Measurements from ENCODE around the gene DHRS3. TPM values are rescaled to one million over a fixed set of nuclear protein-coding genes. Genes with fewer than 3 reads are reported as not detected.

DHRS3 gene
- total RNA-seq, 1 experiment from 2014 or later = 54.5 TPM

- Histone ChIP-seq H3K56ac (ENCODE audit: insufficient read length, low read depth, low read length) (no peak overlapping the region), H2AK5ac (ENCODE audit: insufficient read length, low read length) (no peak overlapping the region), H2BK15ac (ENCODE audit: low read depth, low read length) (no peak overlapping the region), H2BK120ac (ENCODE audit: low read depth, low read length, poor library complexity, severe bottlenecking) (no peak overlapping the region), H3K4me1 (ENCODE audit: insufficient read depth, low read length) (no peaks in the 10 kb centered on the region; the same call in 1 of the 2 replicates), H4K91ac (ENCODE audit: insufficient read length, low read depth, low read length) (no peak overlapping the region), H3K79me1 (ENCODE audit: insufficient read depth, low read depth, low read length, poor library complexity, severe bottlenecking) (no peaks in the 10 kb centered on the region), H3K23ac (ENCODE audit: insufficient read length, low read depth, low read length) (no peak overlapping the region), H3K9ac (ENCODE audit: extremely low read depth, insufficient read length, low read length) (no peak overlapping the region), H3K79me2 (ENCODE audit: insufficient read depth, low read length) (no peaks in the 10 kb centered on the region), H4K5ac (ENCODE audit: insufficient read length, low read depth, low read length) (no peak overlapping the region), H2BK12ac (ENCODE audit: insufficient read length, low read depth, low read length) (no peak overlapping the region), H2BK20ac (ENCODE audit: low read depth, low read length, poor library complexity, severe bottlenecking) (no peak overlapping the region), H3K4ac (ENCODE audit: low read depth, low read length) (no peak overlapping the region), H3K18ac (ENCODE audit: insufficient read length, low read depth, low read length) (no peak overlapping the region), H4K8ac (replicated peaks; ENCODE audit: insufficient read length, low read depth, low read length) (no peak overlapping the region), H3K27ac (ENCODE audit: insufficient read length, low read depth, low read length) (no peak overlapping the region), H2BK5ac (ENCODE audit: insufficient read length, low read length) (no peak overlapping the region), H3K23me2 (ENCODE audit: insufficient read length, low read depth, low read length, poor library complexity, severe bottlenecking) (no peaks in the 10 kb centered on the region), H3K14ac (ENCODE audit: insufficient read depth, low read length) (no peak overlapping the region), H3T11ph (ENCODE audit: low read length) (no peak overlapping the region), H3K27me3 (ENCODE audit: insufficient read depth, low read length) (no peaks in the 10 kb centered on the region), H4K20me1 (ENCODE audit: control insufficient read depth, insufficient read depth, insufficient read length) (no peaks in the 10 kb centered on the region), H2AFZ (ENCODE audit: low read length) (no peak overlapping the region), H3K9me3 (ENCODE audit: control insufficient read depth, low read depth, low read length) (no peaks in the 10 kb centered on the region), H3K4me2 (ENCODE audit: insufficient read depth, insufficient read length, low read length) (no peak overlapping the region)
- Mint-ChIP-seq H3K4me1 (peaks cover 12 to 24% of the 10 kb centered on the region in 2 experiments), H3K36me3 (ENCODE audit: insufficient read depth in 1 of 3, low read depth in 3 of 3) (no peaks in the 10 kb centered on the region; a peak in 1 of 7 replicates), H3K27ac (no peak overlapping the region), H3K27me3 (ENCODE audit: low read depth) (no peaks in the 10 kb centered on the region; the same call in none of the 2 replicates), H3K4me3 (no peak overlapping the region), H3K9me3 (no peaks in the 10 kb centered on the region; a peak in 1 of 5 replicates)
- no CpG with 5 or more reads among the region's 17 CpGs for WGBS (ENCODE audit: extremely low coverage, insufficient read length, low lambda C conversion rate)
- no peak for TF ChIP-seq CTCF (conservative IDR thresholded peaks at IDR 0.05)
- no peak for DNase-seq
Measured at GRCh38 chr1:12546771-12547585, 71.0 kb downstream of the DHRS3 start.

All from H9 (cell line).